GM12878 (cell line): ENCODE data around the gene RAB3B. TPM values are rescaled to one million over a fixed set of nuclear protein-coding genes. Genes with fewer than 3 reads are reported as not detected.

Source experiments
- ATAC-seq: fragments of 200-7000 bp; cut with Tn5 transposase; 3 replicates; pipeline ENCODE4 v1.9.1; 2020; ENCODE audit warnings: mild to moderate bottlenecking, moderate library complexity
- BruUV-seq: library from RNA; stranded (reverse); fragments of 400-500 nt; replicated peaks from 2 replicates; lab custom pipeline; 2021; lab: Mats Ljungman, UMichigan
- CTCF ChIA-PET: fragments of 300-600 bp; sonication (Branson Sonifier 250); formaldehyde crosslinking; extraction: SDS; loops from one replicate; lab custom pipeline; 2021; ENCODE audit warnings: inconsistent platforms; lab: Yijun Ruan, JAX
- POLR2A ChIA-PET: fragments of 350-600 bp; formaldehyde crosslinking; extraction: SDS; loops from one replicate; lab custom pipeline; 2021; ENCODE audit warnings: inconsistent platforms; lab: Charles Lee
- RAD21 ChIA-PET: fragments of 300-600 bp; sonication (Branson Sonifier 250); formaldehyde crosslinking; loops from one replicate; lab custom pipeline; 2023; ENCODE audit warnings: antibody characterized with exemption; ENCODE audit not compliant: unreplicated experiment; lab: Charles Lee
- SMC1A ChIA-PET: fragments of 300-600 bp; sonication (Branson Sonifier 250); formaldehyde crosslinking; loops from one replicate; lab custom pipeline; 2023; ENCODE audit not compliant: unreplicated experiment, uncharacterized antibody; lab: Charles Lee
- DNase-seq: peaks from one replicate; pipeline ENCODE4 v3.0.0-alpha.2; 2011; ENCODE audit warnings: low read depth, low spot score
- FAIRE-seq: peaks from 3 replicates; lab custom pipeline; 2011; peaks lifted over from hg19 to GRCh38; lab: Jason Lieb, UNC
- H2AFZ ChIP-seq: 2 replicates; pipeline ENCODE4 v1.6.0; 2011; ENCODE audit warnings: low read depth, low read length, control low read depth; ENCODE audit not compliant: control insufficient read depth
- H3K27ac ChIP-seq: 2 replicates; pipeline ENCODE4 v1.5.1; 2011; ENCODE audit warnings: control low read depth; ENCODE audit not compliant: control insufficient read depth, insufficient read depth
- H3K27me3 ChIP-seq, 2 experiments: replicated peaks in 1 of 2; 2 replicates each; pipeline versions ENCODE4 v1.6.0 to v1.6.1; 2011; ENCODE audit warnings: low read length in 1 of 2; ENCODE audit not compliant: control insufficient read depth in 2 of 2, insufficient read depth in 2 of 2
- H3K36me3 ChIP-seq, 2 experiments: 2 replicates each; pipeline ENCODE4 v1.5.1; 2011; ENCODE audit warnings: low read length in 1 of 2; ENCODE audit not compliant: control insufficient read depth in 2 of 2, insufficient read depth in 2 of 2
- H3K4me1 ChIP-seq: 2 replicates; pipeline ENCODE4 v1.6.1; 2011; ENCODE audit warnings: mild to moderate bottlenecking, low read length, moderate library complexity, mixed read lengths; ENCODE audit not compliant: control insufficient read depth, insufficient read depth
- H3K4me2 ChIP-seq: 2 replicates; pipeline ENCODE4 v1.6.0; 2011; ENCODE audit warnings: control low read depth; ENCODE audit not compliant: control insufficient read depth, insufficient read depth
- H3K4me3 ChIP-seq: fragments of 200-600 bp; sonication (generic); 2 replicates; pipeline ENCODE4 v1.5.1; 2016
- H3K79me2 ChIP-seq: 2 replicates; pipeline ENCODE4 v1.6.0; 2011; ENCODE audit warnings: low read length; ENCODE audit not compliant: control insufficient read depth, insufficient read depth
- H3K9ac ChIP-seq: 2 replicates; pipeline ENCODE4 v1.8.0; 2011; ENCODE audit warnings: low read length, control low read depth, mixed read lengths; ENCODE audit not compliant: control insufficient read depth, insufficient read depth
- H3K9me3 ChIP-seq: replicated peaks from 3 replicates; pipeline ENCODE4 v1.5.1; 2011; ENCODE audit warnings: mild to moderate bottlenecking, low read length; ENCODE audit not compliant: control insufficient read depth, insufficient read depth
- H4K20me1 ChIP-seq: 2 replicates; pipeline ENCODE4 v1.6.0; 2011; ENCODE audit not compliant: control insufficient read depth, insufficient read depth
- FOXK2 ChIP-seq: fragments of 450-650 bp; IDR thresholded peaks from 2 replicates; pipeline ENCODE4 v1.6.1; 2017; ENCODE audit warnings: mild to moderate bottlenecking, moderate library complexity
- KDM1A ChIP-seq: fragments of 200-600 bp; sonication (generic); IDR thresholded peaks from 2 replicates; pipeline ENCODE4 v1.6.1; 2016; ENCODE audit warnings: borderline replicate concordance
- MEF2B ChIP-seq: fragments of 450-650 bp; IDR thresholded peaks from 2 replicates; pipeline ENCODE4 v1.6.1; 2018; ENCODE audit warnings: mild to moderate bottlenecking, moderate library complexity; ENCODE audit not compliant: partially characterized antibody, poor library complexity, severe bottlenecking
- RAD21 ChIP-seq: IDR thresholded peaks from 2 replicates; pipeline ENCODE4 v1.6.1; 2011; ENCODE audit warnings: mild to moderate bottlenecking, low read depth, low read length, moderate library complexity; ENCODE audit not compliant: insufficient read depth
- SMC3 ChIP-seq: IDR thresholded peaks from 2 replicates; pipeline ENCODE4 v1.6.1; 2011; ENCODE audit warnings: low read length, improper control_type of control experiment, borderline replicate concordance
- WGBS: methylation state at CpG from one replicate; pipeline ENCODE4 v1.1.6; 2016; ENCODE audit warnings: low lambda C conversion rate; ENCODE audit not compliant: insufficient replicate concordance, insufficient coverage; ENCODE audit errors: missing lambda C conversion rate; 5-methylcytosine and 5-hydroxymethylcytosine counted together
- in situ Hi-C: fragments of 300-500 bp; cut with MboI; formaldehyde crosslinking; loops from 9 replicates; pipeline ENCODE4 v1.14.3; 2018; ENCODE audit warnings: mixed read lengths
- intact Hi-C: fragments of 100-400 bp; cut with micrococcal nuclease; formaldehyde crosslinking; loops from one replicate; pipeline ENCODE4 v1.14.2; 2022; ENCODE audit not compliant: unreplicated experiment
- polyA plus RNA-seq, 11 experiments: library from polyadenylated mRNA; depleted of rRNA in 4 of 11; unstranded in 6 of 11; stranded (reverse) in 5 of 11; fragments of >200 nt; fragmentation: Nextera tagmentation in 4 of 11; fragmentation: Illumina TruSeq in 1 of 11; extraction: Ambion mirVana in 4 of 11; extraction: Trizol in 1 of 11; gene quantifications; 1 replicate in 1 of 11; 2 replicates in 10 of 11; pipeline versions ENCODE4 v1.2.1 to v1.2.3, GENCODE V29; 2011 to 2016; ENCODE audit warnings: inconsistent platforms in 2 of 11, missing spikeins in 2 of 11, low read depth in 1 of 11
- total RNA-seq, 4 experiments: library from RNA; depleted of rRNA in 3 of 4; stranded (reverse); fragments of >200 nt in 3 of 4; fragmentation: Illumina TruSeq in 1 of 4; extraction: Trizol in 1 of 4; gene quantifications; 2 replicates each; pipeline versions ENCODE4 v1.2.1 to v1.2.3, GENCODE V29; 2013 to 2021
- TF ChIP-seq, protein P1 (sequence below), 3 experiments: IDR thresholded peaks in 2 of 3; conservative IDR thresholded peaks in 1 of 3; 2 replicates each; pipeline ENCODE4 v1.5.1; 2011; ENCODE audit warnings: low read depth in 3 of 3, low read length in 3 of 3, mild to moderate bottlenecking in 3 of 3, control low read depth in 2 of 3, moderate library complexity in 2 of 3, inconsistent platforms in 1 of 3, mixed read lengths in 1 of 3; ENCODE audit not compliant: control insufficient read depth in 2 of 3, insufficient read depth in 1 of 3; ENCODE audit errors: extremely low read depth in 1 of 3
- TF ChIP-seq, protein P2 (sequence below): fragments of 450-650 bp; IDR thresholded peaks from 2 replicates; pipeline ENCODE4 v1.6.1; 2017; ENCODE audit warnings: mild to moderate bottlenecking, moderate library complexity

RAB3B gene
- total and polyA plus RNA-seq, 10 of the 15 experiments (the other 5 are each of a cell fraction or from before 2014, with no cell fraction given) = 0.05 to 0.32 (median 0.24) TPM

DNA sequence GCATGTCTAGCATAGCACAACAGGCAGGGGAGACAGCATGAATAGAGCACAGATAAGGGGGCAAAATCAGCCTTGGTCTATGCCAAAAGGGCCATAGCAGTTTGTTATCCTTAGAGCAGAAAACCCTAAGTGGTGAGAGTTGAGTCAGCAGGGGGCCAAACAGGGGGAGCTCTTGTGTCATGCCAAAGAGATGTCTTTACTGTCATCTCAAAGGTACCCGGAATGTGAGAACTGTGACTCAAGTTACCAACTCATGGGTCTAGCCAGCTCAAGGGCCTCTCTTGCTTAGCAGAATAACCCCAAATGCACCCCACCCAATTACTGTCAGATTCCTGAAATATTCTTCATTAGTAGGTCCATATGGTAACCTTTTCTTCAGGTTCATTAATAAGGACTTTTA, 66.0 kb downstream of the RAB3B start:
- no peak overlapping the region for H3K4me3 ChIP-seq
- in situ Hi-C loops (no loop called here), intact Hi-C loops (no loop called here)
- H3K27me3 ChIP-seq = no peaks in the 10 kb centered on the region
- H2AFZ ChIP-seq = no peak overlapping the region
- FAIRE-seq (no peak), DNase-seq (no peak), ATAC-seq (peak; percentile 58)
- no peak overlapping the region for H3K27ac ChIP-seq
- H3K9ac ChIP-seq = no peak overlapping the region
- H3K4me1 ChIP-seq = no peaks in the 10 kb centered on the region
- ChIA-PET CTCF (interaction anchor here (0.8 to 3.6 kb wide), 11 partner anchors 9 to 372 kb away, joined by 3 to 36 read pairs (median 6); no protein-coding TSS in a partner anchor), RAD21 (interaction anchor here (1.3 to 4.2 kb wide), 5 partner anchors 26 to 75 kb away, joined by 3 to 22 read pairs (median 7); no protein-coding TSS in a partner anchor), POLR2A (interaction anchor here (0.6 kb wide), 1 partner anchor 14 kb away, joined by 5 read pairs; no protein-coding TSS in a partner anchor), SMC1A (interaction anchor here (0.5 to 2.9 kb wide), 9 partner anchors 8 to 168 kb away, joined by 3 to 17 read pairs (median 7); no protein-coding TSS in a partner anchor)
- no peaks in the 10 kb centered on the region for H3K36me3 ChIP-seq
- BruUV-seq = no TSS peak
- WGBS = 0% methylated on average over 1 of the region's 1 CpG
- TF ChIP-seq SMC3 (peak; percentile 21; the same call in 1 of the 2 replicates), RAD21 (peak; percentile 49), KDM1A (no peak), FOXK2 (no peak), MEF2B (no peak)
- TF ChIP-seq, protein P1, sequence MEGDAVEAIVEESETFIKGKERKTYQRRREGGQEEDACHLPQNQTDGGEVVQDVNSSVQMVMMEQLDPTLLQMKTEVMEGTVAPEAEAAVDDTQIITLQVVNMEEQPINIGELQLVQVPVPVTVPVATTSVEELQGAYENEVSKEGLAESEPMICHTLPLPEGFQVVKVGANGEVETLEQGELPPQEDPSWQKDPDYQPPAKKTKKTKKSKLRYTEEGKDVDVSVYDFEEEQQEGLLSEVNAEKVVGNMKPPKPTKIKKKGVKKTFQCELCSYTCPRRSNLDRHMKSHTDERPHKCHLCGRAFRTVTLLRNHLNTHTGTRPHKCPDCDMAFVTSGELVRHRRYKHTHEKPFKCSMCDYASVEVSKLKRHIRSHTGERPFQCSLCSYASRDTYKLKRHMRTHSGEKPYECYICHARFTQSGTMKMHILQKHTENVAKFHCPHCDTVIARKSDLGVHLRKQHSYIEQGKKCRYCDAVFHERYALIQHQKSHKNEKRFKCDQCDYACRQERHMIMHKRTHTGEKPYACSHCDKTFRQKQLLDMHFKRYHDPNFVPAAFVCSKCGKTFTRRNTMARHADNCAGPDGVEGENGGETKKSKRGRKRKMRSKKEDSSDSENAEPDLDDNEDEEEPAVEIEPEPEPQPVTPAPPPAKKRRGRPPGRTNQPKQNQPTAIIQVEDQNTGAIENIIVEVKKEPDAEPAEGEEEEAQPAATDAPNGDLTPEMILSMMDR (IDR thresholded peaks at IDR 0.05 in 2 of 3, conservative IDR thresholded peaks at IDR 0.05 in 1 of 3; ENCODE audit: control insufficient read depth in 2 of 3, extremely low read depth in 1 of 3, insufficient read depth in 1 of 3, low read depth in 3 of 3, low read length in 3 of 3) = peak in 2 of 3 experiments; percentile 14 to 28; a peak in 3 of 6 replicates
- TF ChIP-seq, protein P2, sequence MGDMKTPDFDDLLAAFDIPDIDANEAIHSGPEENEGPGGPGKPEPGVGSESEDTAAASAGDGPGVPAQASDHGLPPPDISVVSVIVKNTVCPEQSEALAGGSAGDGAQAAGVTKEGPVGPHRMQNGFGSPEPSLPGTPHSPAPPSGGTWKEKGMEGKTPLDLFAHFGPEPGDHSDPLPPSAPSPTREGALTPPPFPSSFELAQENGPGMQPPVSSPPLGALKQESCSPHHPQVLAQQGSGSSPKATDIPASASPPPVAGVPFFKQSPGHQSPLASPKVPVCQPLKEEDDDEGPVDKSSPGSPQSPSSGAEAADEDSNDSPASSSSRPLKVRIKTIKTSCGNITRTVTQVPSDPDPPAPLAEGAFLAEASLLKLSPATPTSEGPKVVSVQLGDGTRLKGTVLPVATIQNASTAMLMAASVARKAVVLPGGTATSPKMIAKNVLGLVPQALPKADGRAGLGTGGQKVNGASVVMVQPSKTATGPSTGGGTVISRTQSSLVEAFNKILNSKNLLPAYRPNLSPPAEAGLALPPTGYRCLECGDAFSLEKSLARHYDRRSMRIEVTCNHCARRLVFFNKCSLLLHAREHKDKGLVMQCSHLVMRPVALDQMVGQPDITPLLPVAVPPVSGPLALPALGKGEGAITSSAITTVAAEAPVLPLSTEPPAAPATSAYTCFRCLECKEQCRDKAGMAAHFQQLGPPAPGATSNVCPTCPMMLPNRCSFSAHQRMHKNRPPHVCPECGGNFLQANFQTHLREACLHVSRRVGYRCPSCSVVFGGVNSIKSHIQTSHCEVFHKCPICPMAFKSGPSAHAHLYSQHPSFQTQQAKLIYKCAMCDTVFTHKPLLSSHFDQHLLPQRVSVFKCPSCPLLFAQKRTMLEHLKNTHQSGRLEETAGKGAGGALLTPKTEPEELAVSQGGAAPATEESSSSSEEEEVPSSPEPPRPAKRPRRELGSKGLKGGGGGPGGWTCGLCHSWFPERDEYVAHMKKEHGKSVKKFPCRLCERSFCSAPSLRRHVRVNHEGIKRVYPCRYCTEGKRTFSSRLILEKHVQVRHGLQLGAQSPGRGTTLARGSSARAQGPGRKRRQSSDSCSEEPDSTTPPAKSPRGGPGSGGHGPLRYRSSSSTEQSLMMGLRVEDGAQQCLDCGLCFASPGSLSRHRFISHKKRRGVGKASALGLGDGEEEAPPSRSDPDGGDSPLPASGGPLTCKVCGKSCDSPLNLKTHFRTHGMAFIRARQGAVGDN = no peak
- H3K79me2 ChIP-seq = no peaks in the 10 kb centered on the region
- no peaks in the 10 kb centered on the region for H4K20me1 ChIP-seq
- H3K4me2 ChIP-seq = no peak overlapping the region
- no peaks in the 10 kb centered on the region for H3K9me3 ChIP-seq
